Astrocyte (in vitro differentiated cells and primary cell): Measurements from ENCODE around the gene CDH26. TPM values are rescaled to one million over a fixed set of nuclear protein-coding genes. Genes with fewer than 3 reads are reported as not detected.

ENCODE experiments used
- DNase-seq: peaks from one replicate; pipeline ENCODE4 v3.0.0-alpha.2; 2010; ENCODE audit warnings: low read depth
- FAIRE-seq: peaks from 2 replicates; lab custom pipeline; 2011; peaks lifted over from hg19 to GRCh38; lab: Jason Lieb, UNC
- H2AFZ ChIP-seq: 2 replicates; pipeline ENCODE4 v1.6.0; 2012; ENCODE audit warnings: low read depth, low read length, inconsistent platforms
- H3K27ac ChIP-seq: 2 replicates; pipeline ENCODE4 v1.5.1; 2011; ENCODE audit warnings: low read depth, low read length, inconsistent platforms
- H3K27me3 ChIP-seq: 2 replicates; pipeline ENCODE4 v1.6.0; 2011; ENCODE audit warnings: low read length, inconsistent platforms; ENCODE audit not compliant: insufficient read depth
- H3K36me3 ChIP-seq: 2 replicates; pipeline ENCODE4 v1.5.1; 2011; ENCODE audit warnings: low read length, inconsistent platforms; ENCODE audit not compliant: insufficient read depth
- H3K4me1 ChIP-seq: 2 replicates; pipeline ENCODE4 v1.5.1; 2011; ENCODE audit warnings: low read length, inconsistent platforms; ENCODE audit not compliant: insufficient read depth
- H3K4me2 ChIP-seq: 2 replicates; pipeline ENCODE4 v1.6.0; 2012; ENCODE audit warnings: low read length, inconsistent platforms
- H3K4me3 ChIP-seq: 2 replicates; pipeline ENCODE4 v1.5.1; 2011; ENCODE audit warnings: low read depth, mild to moderate bottlenecking, low read length, inconsistent platforms; ENCODE audit not compliant: insufficient read depth
- H3K79me2 ChIP-seq: 2 replicates; pipeline ENCODE4 v1.6.0; 2012; ENCODE audit warnings: mild to moderate bottlenecking, low read length, inconsistent platforms; ENCODE audit not compliant: insufficient read depth
- H3K9ac ChIP-seq: 2 replicates; pipeline ENCODE4 v1.6.0; 2012; ENCODE audit warnings: mild to moderate bottlenecking, low read length, inconsistent platforms
- H3K9me3 ChIP-seq: 2 replicates; pipeline ENCODE4 v1.5.1; 2012; ENCODE audit warnings: low read depth, mild to moderate bottlenecking, low read length, inconsistent platforms; ENCODE audit not compliant: insufficient read depth
- H4K20me1 ChIP-seq: 2 replicates; pipeline ENCODE4 v1.6.0; 2012; ENCODE audit warnings: low read length, inconsistent platforms; ENCODE audit not compliant: insufficient read depth
- H3K27ac Mint-ChIP-seq: one replicate; pipeline ENCODE4 v1.8.0; 2021; ENCODE audit warnings: mild to moderate bottlenecking, mixed read lengths; ENCODE audit not compliant: unreplicated experiment
- H3K27me3 Mint-ChIP-seq: one replicate; pipeline ENCODE4 v1.8.0; 2021; ENCODE audit warnings: low read depth, mixed read lengths; ENCODE audit not compliant: unreplicated experiment
- H3K36me3 Mint-ChIP-seq: one replicate; pipeline ENCODE4 v1.8.0; 2021; ENCODE audit warnings: low read depth, mixed read lengths; ENCODE audit not compliant: unreplicated experiment
- H3K4me1 Mint-ChIP-seq: one replicate; pipeline ENCODE4 v1.8.0; 2021; ENCODE audit warnings: low read depth, mixed read lengths; ENCODE audit not compliant: unreplicated experiment
- H3K4me3 Mint-ChIP-seq: one replicate; pipeline ENCODE4 v1.8.0; 2021; ENCODE audit warnings: mild to moderate bottlenecking, moderate library complexity, mixed read lengths; ENCODE audit not compliant: unreplicated experiment
- H3K9me3 Mint-ChIP-seq: one replicate; pipeline ENCODE4 v1.8.0; 2021; ENCODE audit warnings: mild to moderate bottlenecking, mixed read lengths; ENCODE audit not compliant: unreplicated experiment
- EZH2 ChIP-seq: IDR thresholded peaks from 2 replicates; pipeline ENCODE4 v1.6.1; 2012; ENCODE audit warnings: mild to moderate bottlenecking, low read length, inconsistent platforms; ENCODE audit not compliant: insufficient read depth
- total RNA-seq: library from RNA; stranded (reverse); gene quantifications from 2 replicates; pipeline ENCODE4 v1.2.1, GENCODE V29; 2021
- TF ChIP-seq, protein P1 (sequence below): IDR thresholded peaks from 2 replicates; pipeline ENCODE4 v1.5.1; 2011; ENCODE audit warnings: low read depth, mild to moderate bottlenecking, inconsistent platforms, low read length, moderate library complexity; ENCODE audit not compliant: insufficient read depth

CDH26 gene
- total RNA-seq, 1 donor from 2014 or later: 0.34 TPM

DNA sequence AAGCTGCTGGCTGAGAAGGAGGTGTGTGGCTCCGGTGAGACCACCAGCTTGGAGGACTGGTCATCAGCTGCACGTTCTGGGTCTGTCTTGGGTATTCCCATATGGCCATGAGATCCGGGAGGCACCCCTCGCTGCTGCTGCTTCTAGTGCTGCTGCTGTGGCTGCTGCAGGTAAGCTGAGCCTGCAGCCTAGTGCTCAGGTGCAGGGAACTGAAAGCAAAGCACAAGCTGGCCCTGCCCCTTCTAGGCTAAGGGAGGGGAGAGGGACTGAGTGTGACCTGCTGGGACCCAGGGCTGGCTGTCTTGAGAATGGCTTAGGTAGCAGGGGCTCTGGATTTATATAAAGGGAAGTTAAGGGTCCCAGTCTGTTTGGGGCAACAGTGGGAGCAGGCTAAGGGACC lies 403 bp downstream of the CDH26 start:
- H3K4me1 Mint-ChIP-seq: no peaks in the 10 kb centered on the region
- H3K36me3 ChIP-seq: no peaks in the 10 kb centered on the region
- no peak for FAIRE-seq
- H3K4me1 ChIP-seq: no peaks in the 10 kb centered on the region
- no peaks in the 10 kb centered on the region for H3K27me3 ChIP-seq
- TF ChIP-seq, protein P1, sequence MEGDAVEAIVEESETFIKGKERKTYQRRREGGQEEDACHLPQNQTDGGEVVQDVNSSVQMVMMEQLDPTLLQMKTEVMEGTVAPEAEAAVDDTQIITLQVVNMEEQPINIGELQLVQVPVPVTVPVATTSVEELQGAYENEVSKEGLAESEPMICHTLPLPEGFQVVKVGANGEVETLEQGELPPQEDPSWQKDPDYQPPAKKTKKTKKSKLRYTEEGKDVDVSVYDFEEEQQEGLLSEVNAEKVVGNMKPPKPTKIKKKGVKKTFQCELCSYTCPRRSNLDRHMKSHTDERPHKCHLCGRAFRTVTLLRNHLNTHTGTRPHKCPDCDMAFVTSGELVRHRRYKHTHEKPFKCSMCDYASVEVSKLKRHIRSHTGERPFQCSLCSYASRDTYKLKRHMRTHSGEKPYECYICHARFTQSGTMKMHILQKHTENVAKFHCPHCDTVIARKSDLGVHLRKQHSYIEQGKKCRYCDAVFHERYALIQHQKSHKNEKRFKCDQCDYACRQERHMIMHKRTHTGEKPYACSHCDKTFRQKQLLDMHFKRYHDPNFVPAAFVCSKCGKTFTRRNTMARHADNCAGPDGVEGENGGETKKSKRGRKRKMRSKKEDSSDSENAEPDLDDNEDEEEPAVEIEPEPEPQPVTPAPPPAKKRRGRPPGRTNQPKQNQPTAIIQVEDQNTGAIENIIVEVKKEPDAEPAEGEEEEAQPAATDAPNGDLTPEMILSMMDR: no peak
- no peak for TF ChIP-seq EZH2
- no peak overlapping the region for H2AFZ ChIP-seq
- peaks cover 10% of the 10 kb centered on the region for H3K27me3 Mint-ChIP-seq
- H3K4me3 ChIP-seq: no peak overlapping the region
- H4K20me1 ChIP-seq: no peaks in the 10 kb centered on the region
- H3K27ac ChIP-seq: no peak overlapping the region
- H3K79me2 ChIP-seq: no peaks in the 10 kb centered on the region
- no peak overlapping the region for H3K27ac Mint-ChIP-seq
- no peaks in the 10 kb centered on the region for H3K36me3 Mint-ChIP-seq
- H3K9me3 ChIP-seq: no peaks in the 10 kb centered on the region
- no peaks in the 10 kb centered on the region for H3K9me3 Mint-ChIP-seq
- no peak overlapping the region for H3K4me3 Mint-ChIP-seq
- H3K9ac ChIP-seq: no peak overlapping the region
- DNase-seq: no peak
- no peak overlapping the region for H3K4me2 ChIP-seq

GRCh38 chr20:59961423-59961822 lies 3.2 kb downstream of the CDH26 start:
- DNase-seq: no peak
- H3K27ac ChIP-seq: no peak overlapping the region
- Mint-ChIP-seq H3K36me3 (no peaks in the 10 kb centered on the region), H3K4me3 (no peak overlapping the region), H3K4me1 (no peaks in the 10 kb centered on the region), H3K27me3 (peaks cover 10% of the 10 kb centered on the region), H3K27ac (no peak overlapping the region), H3K9me3 (no peaks in the 10 kb centered on the region)
- no peaks in the 10 kb centered on the region for H3K79me2 ChIP-seq
- no peaks in the 10 kb centered on the region for H3K9me3 ChIP-seq
- no peak overlapping the region for H2AFZ ChIP-seq
- TF ChIP-seq, protein P1: no peak
- no peak for TF ChIP-seq EZH2
- no peak overlapping the region for H3K4me3 ChIP-seq
- FAIRE-seq: no peak
- no peak overlapping the region for H3K9ac ChIP-seq
- no peaks in the 10 kb centered on the region for H4K20me1 ChIP-seq
- no peaks in the 10 kb centered on the region for H3K4me1 ChIP-seq
- H3K36me3 ChIP-seq: no peaks in the 10 kb centered on the region
- H3K4me2 ChIP-seq: no peak overlapping the region
- H3K27me3 ChIP-seq: no peaks in the 10 kb centered on the region

GRCh38 chr20:59962155-59962554 lies 3.9 kb downstream of the CDH26 start:
- TF ChIP-seq EZH2: no peak
- TF ChIP-seq, protein P1: no peak
- no peak for FAIRE-seq
- H3K4me3 ChIP-seq: no peak overlapping the region
- no peaks in the 10 kb centered on the region for H3K4me1 Mint-ChIP-seq
- no peaks in the 10 kb centered on the region for H3K36me3 ChIP-seq
- H2AFZ ChIP-seq: no peak overlapping the region
- H3K4me3 Mint-ChIP-seq: no peak overlapping the region
- H3K4me2 ChIP-seq: no peak overlapping the region
- H3K9me3 ChIP-seq: no peaks in the 10 kb centered on the region
- no peak overlapping the region for H3K27ac Mint-ChIP-seq
- no peaks in the 10 kb centered on the region for H3K36me3 Mint-ChIP-seq
- DNase-seq: no peak
- no peak overlapping the region for H3K9ac ChIP-seq
- H3K79me2 ChIP-seq: no peaks in the 10 kb centered on the region
- peaks cover 10% of the 10 kb centered on the region for H3K27me3 Mint-ChIP-seq
- no peaks in the 10 kb centered on the region for H3K9me3 Mint-ChIP-seq
- H4K20me1 ChIP-seq: no peaks in the 10 kb centered on the region
- no peaks in the 10 kb centered on the region for H3K4me1 ChIP-seq
- no peak overlapping the region for H3K27ac ChIP-seq
- H3K27me3 ChIP-seq: no peaks in the 10 kb centered on the region
